Measurements from ENCODE around the gene RHOJ. TPM values are rescaled to one million over a fixed set of nuclear protein-coding genes. Genes with fewer than 3 reads are reported as not detected.

The RHOJ gene
- total and polyA plus RNA-seq, 2 of the 8 experiments (the other 6 are each of a cell fraction or from before 2014, with no cell fraction given), result 0.11 TPM; not detected in 1

DNA sequence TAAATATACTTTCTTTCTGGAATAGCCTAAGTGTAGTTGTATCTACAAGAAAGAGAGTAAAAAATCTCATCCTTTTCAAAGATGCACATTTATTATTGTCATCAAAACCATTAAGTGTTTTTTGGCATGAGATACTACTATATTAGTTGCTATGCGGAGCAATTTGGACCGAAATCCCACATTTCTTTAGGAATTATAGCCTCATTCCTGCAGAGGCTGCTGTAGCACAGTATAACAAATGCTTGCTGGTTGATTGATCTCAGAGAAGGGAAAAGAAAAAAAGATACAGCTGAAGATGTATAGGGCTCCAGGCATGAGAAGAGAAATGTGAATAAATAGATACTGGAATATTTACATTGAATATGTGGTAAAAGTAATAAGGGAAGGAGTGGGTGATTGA is 36.0 kb downstream of the RHOJ start (continued):
- TF ChIP-seq, protein P1, sequence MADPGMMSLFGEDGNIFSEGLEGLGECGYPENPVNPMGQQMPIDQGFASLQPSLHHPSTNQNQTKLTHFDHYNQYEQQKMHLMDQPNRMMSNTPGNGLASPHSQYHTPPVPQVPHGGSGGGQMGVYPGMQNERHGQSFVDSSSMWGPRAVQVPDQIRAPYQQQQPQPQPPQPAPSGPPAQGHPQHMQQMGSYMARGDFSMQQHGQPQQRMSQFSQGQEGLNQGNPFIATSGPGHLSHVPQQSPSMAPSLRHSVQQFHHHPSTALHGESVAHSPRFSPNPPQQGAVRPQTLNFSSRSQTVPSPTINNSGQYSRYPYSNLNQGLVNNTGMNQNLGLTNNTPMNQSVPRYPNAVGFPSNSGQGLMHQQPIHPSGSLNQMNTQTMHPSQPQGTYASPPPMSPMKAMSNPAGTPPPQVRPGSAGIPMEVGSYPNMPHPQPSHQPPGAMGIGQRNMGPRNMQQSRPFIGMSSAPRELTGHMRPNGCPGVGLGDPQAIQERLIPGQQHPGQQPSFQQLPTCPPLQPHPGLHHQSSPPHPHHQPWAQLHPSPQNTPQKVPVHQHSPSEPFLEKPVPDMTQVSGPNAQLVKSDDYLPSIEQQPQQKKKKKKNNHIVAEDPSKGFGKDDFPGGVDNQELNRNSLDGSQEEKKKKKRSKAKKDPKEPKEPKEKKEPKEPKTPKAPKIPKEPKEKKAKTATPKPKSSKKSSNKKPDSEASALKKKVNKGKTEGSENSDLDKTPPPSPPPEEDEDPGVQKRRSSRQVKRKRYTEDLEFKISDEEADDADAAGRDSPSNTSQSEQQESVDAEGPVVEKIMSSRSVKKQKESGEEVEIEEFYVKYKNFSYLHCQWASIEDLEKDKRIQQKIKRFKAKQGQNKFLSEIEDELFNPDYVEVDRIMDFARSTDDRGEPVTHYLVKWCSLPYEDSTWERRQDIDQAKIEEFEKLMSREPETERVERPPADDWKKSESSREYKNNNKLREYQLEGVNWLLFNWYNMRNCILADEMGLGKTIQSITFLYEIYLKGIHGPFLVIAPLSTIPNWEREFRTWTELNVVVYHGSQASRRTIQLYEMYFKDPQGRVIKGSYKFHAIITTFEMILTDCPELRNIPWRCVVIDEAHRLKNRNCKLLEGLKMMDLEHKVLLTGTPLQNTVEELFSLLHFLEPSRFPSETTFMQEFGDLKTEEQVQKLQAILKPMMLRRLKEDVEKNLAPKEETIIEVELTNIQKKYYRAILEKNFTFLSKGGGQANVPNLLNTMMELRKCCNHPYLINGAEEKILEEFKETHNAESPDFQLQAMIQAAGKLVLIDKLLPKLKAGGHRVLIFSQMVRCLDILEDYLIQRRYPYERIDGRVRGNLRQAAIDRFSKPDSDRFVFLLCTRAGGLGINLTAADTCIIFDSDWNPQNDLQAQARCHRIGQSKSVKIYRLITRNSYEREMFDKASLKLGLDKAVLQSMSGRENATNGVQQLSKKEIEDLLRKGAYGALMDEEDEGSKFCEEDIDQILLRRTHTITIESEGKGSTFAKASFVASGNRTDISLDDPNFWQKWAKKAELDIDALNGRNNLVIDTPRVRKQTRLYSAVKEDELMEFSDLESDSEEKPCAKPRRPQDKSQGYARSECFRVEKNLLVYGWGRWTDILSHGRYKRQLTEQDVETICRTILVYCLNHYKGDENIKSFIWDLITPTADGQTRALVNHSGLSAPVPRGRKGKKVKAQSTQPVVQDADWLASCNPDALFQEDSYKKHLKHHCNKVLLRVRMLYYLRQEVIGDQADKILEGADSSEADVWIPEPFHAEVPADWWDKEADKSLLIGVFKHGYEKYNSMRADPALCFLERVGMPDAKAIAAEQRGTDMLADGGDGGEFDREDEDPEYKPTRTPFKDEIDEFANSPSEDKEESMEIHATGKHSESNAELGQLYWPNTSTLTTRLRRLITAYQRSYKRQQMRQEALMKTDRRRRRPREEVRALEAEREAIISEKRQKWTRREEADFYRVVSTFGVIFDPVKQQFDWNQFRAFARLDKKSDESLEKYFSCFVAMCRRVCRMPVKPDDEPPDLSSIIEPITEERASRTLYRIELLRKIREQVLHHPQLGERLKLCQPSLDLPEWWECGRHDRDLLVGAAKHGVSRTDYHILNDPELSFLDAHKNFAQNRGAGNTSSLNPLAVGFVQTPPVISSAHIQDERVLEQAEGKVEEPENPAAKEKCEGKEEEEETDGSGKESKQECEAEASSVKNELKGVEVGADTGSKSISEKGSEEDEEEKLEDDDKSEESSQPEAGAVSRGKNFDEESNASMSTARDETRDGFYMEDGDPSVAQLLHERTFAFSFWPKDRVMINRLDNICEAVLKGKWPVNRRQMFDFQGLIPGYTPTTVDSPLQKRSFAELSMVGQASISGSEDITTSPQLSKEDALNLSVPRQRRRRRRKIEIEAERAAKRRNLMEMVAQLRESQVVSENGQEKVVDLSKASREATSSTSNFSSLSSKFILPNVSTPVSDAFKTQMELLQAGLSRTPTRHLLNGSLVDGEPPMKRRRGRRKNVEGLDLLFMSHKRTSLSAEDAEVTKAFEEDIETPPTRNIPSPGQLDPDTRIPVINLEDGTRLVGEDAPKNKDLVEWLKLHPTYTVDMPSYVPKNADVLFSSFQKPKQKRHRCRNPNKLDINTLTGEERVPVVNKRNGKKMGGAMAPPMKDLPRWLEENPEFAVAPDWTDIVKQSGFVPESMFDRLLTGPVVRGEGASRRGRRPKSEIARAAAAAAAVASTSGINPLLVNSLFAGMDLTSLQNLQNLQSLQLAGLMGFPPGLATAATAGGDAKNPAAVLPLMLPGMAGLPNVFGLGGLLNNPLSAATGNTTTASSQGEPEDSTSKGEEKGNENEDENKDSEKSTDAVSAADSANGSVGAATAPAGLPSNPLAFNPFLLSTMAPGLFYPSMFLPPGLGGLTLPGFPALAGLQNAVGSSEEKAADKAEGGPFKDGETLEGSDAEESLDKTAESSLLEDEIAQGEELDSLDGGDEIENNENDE (IDR thresholded peaks at IDR 0.05; ENCODE audit: insufficient replicate concordance, low read length), result no peak
- TF ChIP-seq SUZ12 (IDR thresholded peaks at IDR 0.05; ENCODE audit: low read length) (no peak), BCL11A (IDR thresholded peaks at IDR 0.05; ENCODE audit: low read depth in 2 of 2, low read length in 2 of 2) (no peak), SP1 (IDR thresholded peaks at IDR 0.05; ENCODE audit: low read depth, low read length) (no peak), SAP30 (IDR thresholded peaks at IDR 0.05; ENCODE audit: insufficient read depth, insufficient replicate concordance, low read length) (no peak)

Data from H1 (cell line).